ENCODE measurements around the gene VAMP4.
A peak's percentile ranks its signal among the peaks of the same experiment; 100 is the strongest.

VAMP4 gene

GRCh38 chr1:171748651-171749050, 6.8 kb upstream of the VAMP4 start:
- Histone ChIP-seq H3K9ac (ENCODE audit: low read length) (no peak overlapping the region), H3K27ac (ENCODE audit: low read depth, low read length) (no peak overlapping the region), H3K27me3 (ENCODE audit: control insufficient read depth in 1 of 2, insufficient read depth in 2 of 2, low read length in 2 of 2) (no peaks in the 10 kb centered on the region), H3K36me3 (ENCODE audit: insufficient read depth, low read length) (no peaks in the 10 kb centered on the region), H3K9me3 (ENCODE audit: low read length) (no peaks in the 10 kb centered on the region), H3K4me3 (ENCODE audit: low read depth in 1 of 2, low read length in 2 of 2) (no peak overlapping the region), H3K4me1 (ENCODE audit: insufficient read depth, low read length) (peaks cover 2% of the 10 kb centered on the region)

GRCh38 chr1:171744986-171745385, 3.1 kb upstream of the VAMP4 start:
- no peaks in the 10 kb centered on the region for H3K9me3 ChIP-seq (ENCODE audit: low read length)
- H3K9ac ChIP-seq (ENCODE audit: low read length) = no peak overlapping the region
- no peak overlapping the region for H3K27ac ChIP-seq (ENCODE audit: low read depth, low read length)
- H3K27me3 ChIP-seq (ENCODE audit: control insufficient read depth in 1 of 2, insufficient read depth in 2 of 2, low read length in 2 of 2) = no peaks in the 10 kb centered on the region
- no peaks in the 10 kb centered on the region for H3K36me3 ChIP-seq (ENCODE audit: insufficient read depth, low read length)
- H3K4me1 ChIP-seq (ENCODE audit: insufficient read depth, low read length) = peaks cover 18% of the 10 kb centered on the region
- H3K4me3 ChIP-seq (ENCODE audit: low read depth in 1 of 2, low read length in 2 of 2) = no peak overlapping the region

- no peaks in the 10 kb centered on the region for H3K27me3 ChIP-seq (ENCODE audit: control insufficient read depth in 1 of 2, insufficient read depth in 2 of 2, low read length in 2 of 2)
- H3K9me3 ChIP-seq (ENCODE audit: low read length) = no peaks in the 10 kb centered on the region
- peak overlapping the region; percentile 82 for H3K27ac ChIP-seq (ENCODE audit: low read depth, low read length)
- H3K9ac ChIP-seq (ENCODE audit: low read length) = peak overlapping the region; percentile 99
- H3K36me3 ChIP-seq (ENCODE audit: insufficient read depth, low read length) = no peaks in the 10 kb centered on the region
- peaks cover 18% of the 10 kb centered on the region for H3K4me1 ChIP-seq (ENCODE audit: insufficient read depth, low read length)
- peak overlapping the region; percentile 89 to 97 for H3K4me3 ChIP-seq (ENCODE audit: low read depth in 1 of 2, low read length in 2 of 2)
These were observed 1.4 kb upstream of the VAMP4 start for GRCh38 chr1:171743081-171743870.

DNA sequence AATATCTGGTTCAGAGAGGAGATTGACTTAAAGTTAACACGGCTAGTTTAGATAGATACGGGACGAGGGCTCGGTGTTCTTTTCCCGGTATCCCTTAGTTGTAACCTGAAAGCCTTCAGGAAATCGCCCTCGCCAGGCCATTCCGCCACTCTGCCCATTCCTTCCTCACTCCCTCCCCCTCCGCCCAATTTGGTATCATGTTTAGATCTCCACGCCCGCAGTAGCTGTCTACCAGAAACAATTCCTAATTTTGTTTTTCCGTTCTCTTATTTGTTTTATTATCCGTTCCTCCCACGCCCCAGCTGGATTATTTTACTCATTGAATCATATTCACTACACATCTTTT, 685 bp upstream of the VAMP4 start:
- H3K9ac ChIP-seq (ENCODE audit: low read length) = peak overlapping the region; percentile 99
- no peaks in the 10 kb centered on the region for H3K36me3 ChIP-seq (ENCODE audit: insufficient read depth, low read length)
- H3K9me3 ChIP-seq (ENCODE audit: low read length) = no peaks in the 10 kb centered on the region
- peak overlapping the region; percentile 82 for H3K27ac ChIP-seq (ENCODE audit: low read depth, low read length)
- peaks cover 18% of the 10 kb centered on the region for H3K4me1 ChIP-seq (ENCODE audit: insufficient read depth, low read length)
- H3K4me3 ChIP-seq (ENCODE audit: low read depth in 1 of 2, low read length in 2 of 2) = peak overlapping the region; percentile 89 to 97
- H3K27me3 ChIP-seq (ENCODE audit: control insufficient read depth in 1 of 2, insufficient read depth in 2 of 2, low read length in 2 of 2) = no peaks in the 10 kb centered on the region

- Histone ChIP-seq H3K4me3 (ENCODE audit: low read depth in 1 of 2, low read length in 2 of 2) (peak overlapping the region; percentile 89 to 97), H3K4me1 (ENCODE audit: insufficient read depth, low read length) (peaks cover 18% of the 10 kb centered on the region), H3K27ac (ENCODE audit: low read depth, low read length) (peak overlapping the region; percentile 82), H3K9ac (ENCODE audit: low read length) (peak overlapping the region; percentile 99), H3K27me3 (ENCODE audit: control insufficient read depth in 1 of 2, insufficient read depth in 2 of 2, low read length in 2 of 2) (no peaks in the 10 kb centered on the region), H3K9me3 (ENCODE audit: low read length) (no peaks in the 10 kb centered on the region), H3K36me3 (ENCODE audit: insufficient read depth, low read length) (peaks cover 11% of the 10 kb centered on the region)
These were observed 636 bp downstream of the VAMP4 start for GRCh38 chr1:171740987-171741871.

GRCh38 chr1:171740356-171740863, 1.5 kb downstream of the VAMP4 start:
- Histone ChIP-seq H3K4me1 (ENCODE audit: insufficient read depth, low read length) (peaks cover 18% of the 10 kb centered on the region), H3K36me3 (ENCODE audit: insufficient read depth, low read length) (peaks cover 17% of the 10 kb centered on the region), H3K27me3 (ENCODE audit: control insufficient read depth in 1 of 2, insufficient read depth in 2 of 2, low read length in 2 of 2) (no peaks in the 10 kb centered on the region), H3K9me3 (ENCODE audit: low read length) (no peaks in the 10 kb centered on the region), H3K27ac (ENCODE audit: low read depth, low read length) (no peak overlapping the region), H3K9ac (ENCODE audit: low read length) (peak overlapping the region; percentile 99), H3K4me3 (ENCODE audit: low read depth in 1 of 2, low read length in 2 of 2) (peak overlapping the region in 1 of 2 donors; percentile 89)

DNA sequence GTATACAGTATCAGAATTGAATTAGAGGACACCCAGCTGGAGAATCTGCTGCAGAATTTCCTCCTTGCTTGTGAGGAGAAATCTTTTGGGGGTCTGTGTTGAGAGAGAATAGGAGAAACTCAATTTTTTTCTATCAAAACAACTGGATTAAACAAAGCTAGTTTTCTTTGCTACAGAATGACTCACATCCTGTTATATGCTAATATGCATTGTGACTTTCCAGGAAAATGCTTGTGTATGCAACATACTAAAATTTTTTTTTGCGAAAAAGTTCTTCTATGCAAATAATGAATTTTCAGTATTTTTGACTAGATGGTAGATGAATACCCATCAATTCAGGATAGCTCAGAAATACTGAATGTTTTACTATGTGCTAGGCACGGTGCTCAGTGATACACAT, 2.2 kb downstream of the VAMP4 start:
- Histone ChIP-seq H3K27ac (ENCODE audit: low read depth, low read length) (no peak overlapping the region), H3K4me3 (ENCODE audit: low read depth in 1 of 2, low read length in 2 of 2) (no peak overlapping the region), H3K4me1 (ENCODE audit: insufficient read depth, low read length) (peaks cover 18% of the 10 kb centered on the region), H3K27me3 (ENCODE audit: control insufficient read depth in 1 of 2, insufficient read depth in 2 of 2, low read length in 2 of 2) (no peaks in the 10 kb centered on the region), H3K36me3 (ENCODE audit: insufficient read depth, low read length) (peaks cover 20% of the 10 kb centered on the region), H3K9ac (ENCODE audit: low read length) (no peak overlapping the region), H3K9me3 (ENCODE audit: low read length) (no peaks in the 10 kb centered on the region)

GRCh38 chr1:171738911-171739310, 3.0 kb downstream of the VAMP4 start:
- Histone ChIP-seq H3K27me3 (ENCODE audit: control insufficient read depth in 1 of 2, insufficient read depth in 2 of 2, low read length in 2 of 2) (no peaks in the 10 kb centered on the region), H3K9ac (ENCODE audit: low read length) (no peak overlapping the region), H3K9me3 (ENCODE audit: low read length) (no peaks in the 10 kb centered on the region), H3K4me3 (ENCODE audit: low read depth in 1 of 2, low read length in 2 of 2) (no peak overlapping the region), H3K4me1 (ENCODE audit: insufficient read depth, low read length) (peaks cover 18% of the 10 kb centered on the region), H3K27ac (ENCODE audit: low read depth, low read length) (no peak overlapping the region), H3K36me3 (ENCODE audit: insufficient read depth, low read length) (peaks cover 20% of the 10 kb centered on the region)

GRCh38 chr1:171736196-171736595, 5.7 kb downstream of the VAMP4 start:
- Histone ChIP-seq H3K4me1 (ENCODE audit: insufficient read depth, low read length) (peaks cover 11% of the 10 kb centered on the region), H3K9me3 (ENCODE audit: low read length) (no peaks in the 10 kb centered on the region), H3K27me3 (ENCODE audit: control insufficient read depth in 1 of 2, insufficient read depth in 2 of 2, low read length in 2 of 2) (no peaks in the 10 kb centered on the region), H3K27ac (ENCODE audit: low read depth, low read length) (no peak overlapping the region), H3K36me3 (ENCODE audit: insufficient read depth, low read length) (peaks cover 20% of the 10 kb centered on the region), H3K4me3 (ENCODE audit: low read depth in 1 of 2, low read length in 2 of 2) (no peak overlapping the region), H3K9ac (ENCODE audit: low read length) (no peak overlapping the region)

DNA sequence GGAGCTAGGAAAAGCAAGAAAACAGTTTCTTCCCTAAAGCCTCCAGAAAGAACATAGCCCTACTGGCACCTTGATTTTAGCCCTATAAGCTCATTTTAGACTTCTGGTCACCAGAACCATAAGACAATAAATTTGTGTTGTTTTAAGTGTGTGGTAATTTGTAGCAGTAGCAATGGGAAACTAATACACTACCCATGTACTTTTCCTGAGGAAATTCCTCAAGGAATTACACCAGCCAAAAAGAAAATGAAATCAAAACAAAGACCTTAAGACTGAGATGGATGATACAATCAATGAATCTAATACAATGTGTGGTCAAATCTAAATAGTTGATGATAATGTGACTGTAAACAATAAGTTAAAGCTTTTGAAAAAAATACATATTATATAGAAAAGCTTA, 11.8 kb downstream of the VAMP4 start:
- Histone ChIP-seq H3K9me3 (ENCODE audit: low read length) (no peaks in the 10 kb centered on the region), H3K27ac (ENCODE audit: low read depth, low read length) (no peak overlapping the region), H3K36me3 (ENCODE audit: insufficient read depth, low read length) (peaks cover 7% of the 10 kb centered on the region), H3K27me3 (ENCODE audit: control insufficient read depth in 1 of 2, insufficient read depth in 2 of 2, low read length in 2 of 2) (no peaks in the 10 kb centered on the region), H3K9ac (ENCODE audit: low read length) (no peak overlapping the region), H3K4me3 (ENCODE audit: low read depth in 1 of 2, low read length in 2 of 2) (no peak overlapping the region), H3K4me1 (ENCODE audit: insufficient read depth, low read length) (no peaks in the 10 kb centered on the region)

DNA sequence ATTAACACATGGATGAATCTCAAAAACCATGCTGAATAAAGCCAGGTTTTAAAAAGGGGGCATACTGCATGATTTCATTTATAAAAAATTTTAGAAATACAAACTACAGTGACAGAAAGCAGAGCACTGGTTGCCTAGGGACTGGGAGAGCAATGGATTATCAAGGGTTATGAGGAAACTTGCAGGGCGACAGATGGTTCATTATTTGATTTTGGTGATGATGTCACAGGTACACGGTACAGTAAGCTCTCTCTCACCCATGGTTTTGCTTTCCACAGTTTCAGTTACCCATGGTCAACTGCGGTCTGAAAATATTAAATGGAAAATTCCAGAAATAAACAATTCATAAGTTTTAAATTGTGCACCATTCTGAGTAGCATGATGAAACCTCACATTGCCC, 14.1 kb downstream of the VAMP4 start:
- Histone ChIP-seq H3K27me3 (ENCODE audit: control insufficient read depth in 1 of 2, insufficient read depth in 2 of 2, low read length in 2 of 2) (no peaks in the 10 kb centered on the region), H3K9ac (ENCODE audit: low read length) (no peak overlapping the region), H3K36me3 (ENCODE audit: insufficient read depth, low read length) (peaks cover 7% of the 10 kb centered on the region), H3K9me3 (ENCODE audit: low read length) (no peaks in the 10 kb centered on the region), H3K4me3 (ENCODE audit: low read depth in 1 of 2, low read length in 2 of 2) (no peak overlapping the region), H3K27ac (ENCODE audit: low read depth, low read length) (no peak overlapping the region), H3K4me1 (ENCODE audit: insufficient read depth, low read length) (no peaks in the 10 kb centered on the region)

Data from muscle layer of colon (tissue), 2 donors.